ENCODE measurements around the gene TYROBP.
"Not testable (repeated sequence)": the region's sequence is repeated elsewhere in the genome, so short reads cannot be mapped to it uniquely, and the experiment has no call there.

DNA sequence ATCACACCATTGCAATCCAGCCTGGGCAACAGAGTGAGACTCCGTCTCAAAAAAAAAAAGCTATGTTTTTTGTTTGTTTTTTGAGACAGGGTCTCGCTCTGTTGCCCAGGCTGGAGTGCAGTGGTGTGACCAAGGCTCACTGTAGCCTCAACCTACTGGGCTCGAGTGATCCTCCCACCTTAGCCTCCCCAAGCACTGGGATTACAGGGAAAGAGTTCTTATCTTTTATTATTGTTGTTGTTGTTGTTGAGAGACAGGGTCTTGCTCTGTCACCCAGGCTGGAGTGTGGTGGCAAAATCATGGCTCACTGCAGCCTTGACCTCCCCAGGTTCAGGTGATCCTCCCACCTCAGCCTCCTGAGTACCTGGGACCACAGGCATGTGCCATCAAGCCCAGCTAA lies 16.3 kb downstream of the TYROBP start:
- TF ChIP-seq CTCF (IDR thresholded peaks at IDR 0.05 in 8 of 11, conservative IDR thresholded peaks at IDR 0.05 in 3 of 11); POLR2A (IDR thresholded peaks at IDR 0.05); POLR2AphosphoS5 (IDR thresholded peaks at IDR 0.05): not testable (repeated sequence)

Measured in spleen (tissue), 7 donors.